Measurements from ENCODE around the gene ITPRIPL2.

Gene ITPRIPL2

GRCh38 chr16:19113577-19114358 is at the start of gene ITPRIPL2:
TSS of gene ITPRIPL2 (plus strand) at chr16:19113964. CDS start at chr16:19114462, 498 bp downstream.
- POLR2A ChIA-PET: interaction anchor here (0.6 to 2.5 kb wide), 8 partner anchors 9 to 23 kb away, joined by 3 to 23 read pairs (median 5); no protein-coding TSS in a partner anchor
- CTCF ChIA-PET: no interaction called here
- TF ChIP-seq L3MBTL2 (conservative IDR thresholded peaks at IDR 0.05) (peak; percentile 78), LEF1 (IDR thresholded peaks at IDR 0.05; ENCODE audit: borderline replicate concordance) (no peak)
- DNase-seq (ENCODE audit: extremely low spot score): peak; percentile 73

- DNase-seq (ENCODE audit: extremely low spot score): no peak
- TF ChIP-seq ELF4 (IDR thresholded peaks at IDR 0.05) (no peak), PKNOX1 (IDR thresholded peaks at IDR 0.05) (no peak), SP1 (IDR thresholded peaks at IDR 0.05) (no peak), TARDBP (IDR thresholded peaks at IDR 0.05) (no peak)
- POLR2A ChIA-PET: interaction anchor here (0.7 to 1.7 kb wide), 11 partner anchors 9 to 279 kb away, joined by 3 to 8 read pairs (median 3); partner anchors contain the start of genes RPS15A and TMC7
- CTCF ChIA-PET: interaction anchor here (0.7 to 1.0 kb wide), 3 partner anchors 19 to 88 kb away, joined by 3 to 4 read pairs (median 3); no protein-coding TSS in a partner anchor
Measured at GRCh38 chr16:19066988-19067348, 46.8 kb upstream of the ITPRIPL2 start.

- TF ChIP-seq TARDBP (IDR thresholded peaks at IDR 0.05) (peak; percentile 75), CTBP1 (IDR thresholded peaks at IDR 0.05; ENCODE audit: borderline replicate concordance) (0 out of 2 replicates have a peak, but pooled peaks have one; percentile 29), FOXA1 (IDR thresholded peaks at IDR 0.05) (no peak), ZNF384 (IDR thresholded peaks at IDR 0.05) (no peak), L3MBTL2 (conservative IDR thresholded peaks at IDR 0.05) (peak; percentile 64), FOXK2 (IDR thresholded peaks at IDR 0.05) (no peak), FOXM1 (IDR thresholded peaks at IDR 0.05; ENCODE audit: borderline replicate concordance) (no peak), SUZ12 (IDR thresholded peaks at IDR 0.05) (no peak), ELF4 (IDR thresholded peaks at IDR 0.05) (peak; percentile 54; the same call in 1 of the 2 replicates), PKNOX1 (IDR thresholded peaks at IDR 0.05) (peak; percentile 99), BHLHE40 (IDR thresholded peaks at IDR 0.05; ENCODE audit: borderline replicate concordance) (no peak), NFRKB (IDR thresholded peaks at IDR 0.05) (no peak), LEF1 (IDR thresholded peaks at IDR 0.05; ENCODE audit: borderline replicate concordance) (no peak), SP1 (IDR thresholded peaks at IDR 0.05) (no peak)
- DNase-seq (ENCODE audit: extremely low spot score): peak; percentile 97
- ChIA-PET POLR2A (interaction anchor here (0.7 to 1.7 kb wide), 12 partner anchors 10 to 279 kb away, joined by 3 to 8 read pairs (median 3); partner anchors contain the start of genes RPS15A and TMC7), CTCF (interaction anchor here (0.6 to 1.0 kb wide), 5 partner anchors 19 to 95 kb away, joined by 3 to 7 read pairs (median 3); no protein-coding TSS in a partner anchor)
Measured at GRCh38 chr16:19067349-19068236, 46.2 kb upstream of the ITPRIPL2 start, which contains the start of gene COQ7. TSS of gene COQ7 (plus strand) at chr16:19067614. CDS start at chr16:19067665, 51 bp downstream.

- DNase-seq (ENCODE audit: extremely low spot score): no peak
- CTCF ChIA-PET: interaction anchor here (0.7 to 1.2 kb wide), 2 partner anchors 28 to 85 kb away, joined by 3 to 7 read pairs; partner anchors contain the start of gene TMC7
- POLR2A ChIA-PET: interaction anchor here (0.7 to 1.7 kb wide), 3 partner anchors 37 to 278 kb away, joined by 3 to 7 read pairs (median 3); partner anchors contain the start of gene RPS15A
- TF ChIP-seq SP1 (IDR thresholded peaks at IDR 0.05): no peak
Measured at GRCh38 chr16:19068237-19068815, 45.4 kb upstream of the ITPRIPL2 start.

- peak; percentile 55 for DNase-seq (ENCODE audit: extremely low spot score)
- CTCF ChIA-PET: interaction anchor here (1.2 to 1.4 kb wide), 2 partner anchors 14 to 89 kb away, joined by 3 to 4 read pairs; no protein-coding TSS in a partner anchor
- POLR2A ChIA-PET: no interaction called here
- TF ChIP-seq FOXM1 (IDR thresholded peaks at IDR 0.05; ENCODE audit: borderline replicate concordance) (no peak), ELF4 (IDR thresholded peaks at IDR 0.05) (no peak), LEF1 (IDR thresholded peaks at IDR 0.05; ENCODE audit: borderline replicate concordance) (no peak)
Measured at GRCh38 chr16:19071811-19072777, 41.7 kb upstream of the ITPRIPL2 start.

GRCh38 chr16:19073344-19073743 is 40.4 kb upstream of the ITPRIPL2 start:
- no peak for TF ChIP-seq FOXA1 (IDR thresholded peaks at IDR 0.05)
- POLR2A ChIA-PET: no interaction called here
- DNase-seq (ENCODE audit: extremely low spot score): no peak
- CTCF ChIA-PET: interaction anchor here (0.6 to 1.2 kb wide), 2 partner anchors 18 to 90 kb away, joined by 3 to 9 read pairs; no protein-coding TSS in a partner anchor
